Adrenal gland (tissue), 5 donors: ENCODE measurements around the gene GRM3.

ENCODE experiments used
- POLR2A ChIP-seq, 2 donors: fragments of 450-650 bp; IDR thresholded peaks; one replicate each; pipeline ENCODE4 v1.6.1; 2017; ENCODE audit warnings: antibody characterized with exemption in 2 of 2, mild to moderate bottlenecking in 2 of 2, moderate library complexity in 1 of 2
- TF ChIP-seq, protein P1 (sequence below), 6 experiments: fragments of 450-650 bp in 4 of 6; fragments of 200-600 bp in 2 of 6; sonication (generic) in 1 of 6; IDR thresholded peaks; 1 replicate in 5 of 6; 2 replicates in 1 of 6; pipeline versions ENCODE4 v1.5.1 to v1.8.0; 2016 to 2021; ENCODE audit warnings: antibody characterized with exemption in 6 of 6, mild to moderate bottlenecking in 2 of 6, moderate library complexity in 1 of 6
- donor health status: DM: no; HTN: no; CAD: no.

DNA sequence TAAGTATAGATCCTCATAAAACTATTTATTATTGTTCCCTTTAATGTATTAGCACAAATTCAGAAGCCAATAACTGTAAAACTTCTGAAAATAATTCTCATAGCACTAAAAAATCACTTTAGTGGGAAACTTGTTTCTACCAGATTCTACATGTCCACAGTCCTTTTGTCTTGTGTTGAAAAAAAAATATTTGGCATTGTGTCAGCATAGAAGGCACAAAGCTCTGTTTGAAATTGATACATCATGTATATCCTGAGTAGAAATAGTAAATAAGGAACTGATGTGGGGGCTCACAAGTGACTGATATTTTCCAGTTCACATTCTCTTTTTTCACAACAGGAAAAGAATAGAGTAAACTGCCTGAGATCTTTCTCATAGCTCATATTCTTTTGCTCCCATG, 134.6 kb downstream of the GRM3 start:
- TF ChIP-seq POLR2A (IDR thresholded peaks at IDR 0.05) = no peak
- TF ChIP-seq, protein P1, sequence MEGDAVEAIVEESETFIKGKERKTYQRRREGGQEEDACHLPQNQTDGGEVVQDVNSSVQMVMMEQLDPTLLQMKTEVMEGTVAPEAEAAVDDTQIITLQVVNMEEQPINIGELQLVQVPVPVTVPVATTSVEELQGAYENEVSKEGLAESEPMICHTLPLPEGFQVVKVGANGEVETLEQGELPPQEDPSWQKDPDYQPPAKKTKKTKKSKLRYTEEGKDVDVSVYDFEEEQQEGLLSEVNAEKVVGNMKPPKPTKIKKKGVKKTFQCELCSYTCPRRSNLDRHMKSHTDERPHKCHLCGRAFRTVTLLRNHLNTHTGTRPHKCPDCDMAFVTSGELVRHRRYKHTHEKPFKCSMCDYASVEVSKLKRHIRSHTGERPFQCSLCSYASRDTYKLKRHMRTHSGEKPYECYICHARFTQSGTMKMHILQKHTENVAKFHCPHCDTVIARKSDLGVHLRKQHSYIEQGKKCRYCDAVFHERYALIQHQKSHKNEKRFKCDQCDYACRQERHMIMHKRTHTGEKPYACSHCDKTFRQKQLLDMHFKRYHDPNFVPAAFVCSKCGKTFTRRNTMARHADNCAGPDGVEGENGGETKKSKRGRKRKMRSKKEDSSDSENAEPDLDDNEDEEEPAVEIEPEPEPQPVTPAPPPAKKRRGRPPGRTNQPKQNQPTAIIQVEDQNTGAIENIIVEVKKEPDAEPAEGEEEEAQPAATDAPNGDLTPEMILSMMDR (IDR thresholded peaks at IDR 0.05) = no peak
